Activated naive CD8-positive, alpha-beta T cell treated with anti-CD3 and anti-CD28 coated beads, Interleukin-2, amount 10 ng/mL, durations not matched to agents 7 days and 5 days (primary cell): Measurements from ENCODE around the gene XAF1. TPM values are rescaled to one million over a fixed set of nuclear protein-coding genes. Genes with fewer than 3 reads are reported as not detected.
"Not testable (repeated sequence)": the region's sequence is repeated elsewhere in the genome, so short reads cannot be mapped to it uniquely, and the experiment has no call there.

Source experiments
- ATAC-seq: fragments of 150-1000 bp; cut with Tn5 transposase; one replicate; pipeline ENCODE4 v1.10.0; 2021; ENCODE audit warnings: low read depth, moderate library complexity
- POLR2A ChIA-PET: fragments of 350-600 bp; sonication (Branson Sonifier 250); formaldehyde crosslinking; loops from one replicate; lab custom pipeline; 2021; ENCODE audit warnings: antibody characterized with exemption; lab: Charles Lee
- DNase-seq: peaks from one replicate; pipeline ENCODE4 v3.0.0; 2021
- H3K27ac Mint-ChIP-seq: one replicate; pipeline ENCODE4 v1.8.0; 2022; ENCODE audit warnings: mild to moderate bottlenecking, mixed read lengths
- H3K27me3 Mint-ChIP-seq: one replicate; pipeline ENCODE4 v1.8.0; 2022; ENCODE audit warnings: mild to moderate bottlenecking, moderate library complexity, mixed read lengths
- H3K36me3 Mint-ChIP-seq: one replicate; pipeline ENCODE4 v1.8.0; 2021; ENCODE audit warnings: mild to moderate bottlenecking, mixed read lengths
- H3K4me1 Mint-ChIP-seq: one replicate; pipeline ENCODE4 v1.8.0; 2021; ENCODE audit warnings: mixed read lengths
- H3K4me3 Mint-ChIP-seq: one replicate; pipeline ENCODE4 v1.8.0; 2022; ENCODE audit warnings: mild to moderate bottlenecking, moderate library complexity, mixed read lengths
- H3K9me3 Mint-ChIP-seq: one replicate; pipeline ENCODE4 v1.8.0; 2021; ENCODE audit warnings: mixed read lengths
- total RNA-seq, 2 experiments: library from RNA; stranded (reverse); gene quantifications; one replicate each; pipeline ENCODE4 v1.2.3, GENCODE V29; 2021

Gene XAF1
- total RNA-seq, 2 experiments from 2014 or later = 280 to 302 TPM

- H3K4me1 Mint-ChIP-seq = peaks cover 8% of the 10 kb centered on the region
Measured at GRCh38 chr17:6796017-6796886, 40.4 kb downstream of the XAF1 start.

GRCh38 chr17:6796887-6797490 is 41.1 kb downstream of the XAF1 start:
- POLR2A ChIA-PET = no interaction called here
- no peak overlapping the region for H3K4me3 Mint-ChIP-seq
- no peak overlapping the region for H3K27ac Mint-ChIP-seq
- no peaks in the 10 kb centered on the region for H3K9me3 Mint-ChIP-seq
- no peaks in the 10 kb centered on the region for H3K36me3 Mint-ChIP-seq
- H3K4me1 Mint-ChIP-seq = peaks cover 8% of the 10 kb centered on the region
- peaks cover 48% of the 10 kb centered on the region for H3K27me3 Mint-ChIP-seq
- no peak for ATAC-seq
- DNase-seq = no peak

More at GRCh38 chr17:6796017-6796886, 40.4 kb downstream of the XAF1 start:
- Mint-ChIP-seq H3K36me3 (no peaks in the 10 kb centered on the region), H3K27me3 (peaks cover 55% of the 10 kb centered on the region), H3K27ac (no peak overlapping the region), H3K4me3 (no peak overlapping the region), H3K9me3 (no peaks in the 10 kb centered on the region)
- POLR2A ChIA-PET = no interaction called here
- ATAC-seq (no peak), DNase-seq (no peak)

GRCh38 chr17:6797718-6798351 is 42.0 kb downstream of the XAF1 start:
- Mint-ChIP-seq H3K36me3 (no peaks in the 10 kb centered on the region), H3K4me3 (no peak overlapping the region), H3K27ac (no peak overlapping the region), H3K9me3 (no peaks in the 10 kb centered on the region), H3K4me1 (peaks cover 7% of the 10 kb centered on the region), H3K27me3 (peaks cover 39% of the 10 kb centered on the region)
- POLR2A ChIA-PET = no interaction called here
- ATAC-seq = no peak
- no peak for DNase-seq

GRCh38 chr17:6799738-6800137 is 43.9 kb downstream of the XAF1 start:
- POLR2A ChIA-PET = no interaction called here
- no peak for ATAC-seq
- Mint-ChIP-seq H3K36me3 (no peaks in the 10 kb centered on the region), H3K27me3 (peaks cover 33% of the 10 kb centered on the region), H3K4me3 (no peak overlapping the region), H3K9me3 (no peaks in the 10 kb centered on the region), H3K4me1 (no peaks in the 10 kb centered on the region), H3K27ac (no peak overlapping the region)
- no peak for DNase-seq

- no peaks in the 10 kb centered on the region for H3K4me1 Mint-ChIP-seq
- H3K27ac Mint-ChIP-seq = no peak overlapping the region
- H3K9me3 Mint-ChIP-seq = no peaks in the 10 kb centered on the region
- no peaks in the 10 kb centered on the region for H3K36me3 Mint-ChIP-seq
- no peak overlapping the region for H3K4me3 Mint-ChIP-seq
- H3K27me3 Mint-ChIP-seq = peaks cover 34% of the 10 kb centered on the region
- POLR2A ChIA-PET = no interaction called here
- no peak for ATAC-seq
- no peak for DNase-seq
Measured at GRCh38 chr17:6800422-6801027, 44.7 kb downstream of the XAF1 start.

- H3K4me1 Mint-ChIP-seq = no peaks in the 10 kb centered on the region
- ATAC-seq (no peak), DNase-seq (no peak)
- no peak overlapping the region for H3K4me3 Mint-ChIP-seq
- POLR2A ChIA-PET = interaction anchor here (0.6 kb wide), 1 partner anchor 55 kb away, joined by 4 read pairs; no protein-coding TSS in a partner anchor
- no peak overlapping the region for H3K27ac Mint-ChIP-seq
- no peaks in the 10 kb centered on the region for H3K36me3 Mint-ChIP-seq
- H3K27me3 Mint-ChIP-seq = peaks cover 20% of the 10 kb centered on the region
- H3K9me3 Mint-ChIP-seq = no peaks in the 10 kb centered on the region
Measured at GRCh38 chr17:6811510-6811909, 55.7 kb downstream of the XAF1 start.

- POLR2A ChIA-PET = no interaction called here
- ATAC-seq (no peak), DNase-seq (no peak)
- Mint-ChIP-seq H3K4me1 (no peaks in the 10 kb centered on the region), H3K27ac (no peak overlapping the region), H3K36me3 (no peaks in the 10 kb centered on the region), H3K4me3 (no peak overlapping the region), H3K9me3 (no peaks in the 10 kb centered on the region), H3K27me3 (peaks cover 19% of the 10 kb centered on the region)
Measured at GRCh38 chr17:6812295-6812694, 56.4 kb downstream of the XAF1 start.

- no peak overlapping the region for H3K4me3 Mint-ChIP-seq
- no peaks in the 10 kb centered on the region for H3K9me3 Mint-ChIP-seq
- H3K27ac Mint-ChIP-seq = no peak overlapping the region
- POLR2A ChIA-PET = no interaction called here
- no peak for DNase-seq
- H3K36me3 Mint-ChIP-seq = no peaks in the 10 kb centered on the region
- H3K27me3 Mint-ChIP-seq = peaks cover 26% of the 10 kb centered on the region
- no peak for ATAC-seq
- no peaks in the 10 kb centered on the region for H3K4me1 Mint-ChIP-seq
Measured at GRCh38 chr17:6815775-6816174, 59.9 kb downstream of the XAF1 start.

GRCh38 chr17:6816368-6816767 is 60.5 kb downstream of the XAF1 start:
- H3K27me3 Mint-ChIP-seq = peaks cover 26% of the 10 kb centered on the region
- DNase-seq, H3K4me1 Mint-ChIP-seq, H3K4me3 Mint-ChIP-seq, ATAC-seq, POLR2A ChIA-PET, H3K36me3 Mint-ChIP-seq, H3K9me3 Mint-ChIP-seq, H3K27ac Mint-ChIP-seq: not testable (repeated sequence)

GRCh38 chr17:6818938-6819337 is 63.1 kb downstream of the XAF1 start:
- no peaks in the 10 kb centered on the region for H3K4me1 Mint-ChIP-seq
- POLR2A ChIA-PET = no interaction called here

GRCh38 chr17:6823011-6823442 is 67.2 kb downstream of the XAF1 start:
- Mint-ChIP-seq H3K27ac (no peak overlapping the region), H3K27me3 (peaks cover 59% of the 10 kb centered on the region), H3K36me3 (no peaks in the 10 kb centered on the region), H3K4me3 (no peak overlapping the region), H3K9me3 (no peaks in the 10 kb centered on the region), H3K4me1 (no peaks in the 10 kb centered on the region)
- POLR2A ChIA-PET = no interaction called here
- no peak for ATAC-seq
- DNase-seq = no peak

More at GRCh38 chr17:6818938-6819337, 63.1 kb downstream of the XAF1 start:
- Mint-ChIP-seq H3K4me3 (no peak overlapping the region), H3K9me3 (no peaks in the 10 kb centered on the region), H3K36me3 (no peaks in the 10 kb centered on the region), H3K27me3 (peaks cover 42% of the 10 kb centered on the region), H3K27ac (no peak overlapping the region)
- DNase-seq (no peak), ATAC-seq (no peak)
